Upper lobe of right lung (tissue), 1 donor: ENCODE results near the gene FGFRL1. TPM values are rescaled to one million over a fixed set of nuclear protein-coding genes. Genes with fewer than 3 reads are reported as not detected.

Source experiments
- ATAC-seq: fragments of 200-7000 bp; cut with Tn5 transposase; one replicate; pipeline ENCODE4 v1.9.1; 2020; ENCODE audit warnings: mild to moderate bottlenecking, moderate library complexity
- DNase-seq: peaks from one replicate; pipeline ENCODE4 v3.0.0-alpha.2; 2020
- H3K27ac ChIP-seq: fragments of 200-600 bp; one replicate; pipeline ENCODE4 v1.8.0; 2022
- H3K27me3 ChIP-seq: fragments of 200-600 bp; one replicate; pipeline ENCODE4 v1.8.0; 2022; ENCODE audit warnings: mild to moderate bottlenecking
- H3K36me3 ChIP-seq: fragments of 200-600 bp; one replicate; pipeline ENCODE4 v1.8.0; 2022
- H3K4me1 ChIP-seq: fragments of 200-600 bp; one replicate; pipeline ENCODE4 v1.8.0; 2022
- H3K4me3 ChIP-seq: fragments of 200-600 bp; one replicate; pipeline ENCODE4 v1.8.0; 2022; ENCODE audit warnings: mild to moderate bottlenecking
- H3K9me3 ChIP-seq: fragments of 200-600 bp; one replicate; pipeline ENCODE4 v1.8.0; 2022
- CTCF ChIP-seq: fragments of 200-600 bp; IDR thresholded peaks from one replicate; pipeline ENCODE4 v1.8.0; 2022; ENCODE audit warnings: antibody characterized with exemption
- intact Hi-C: fragments of 100-400 bp; cut with DNase I; formaldehyde crosslinking; loops from one replicate; pipeline ENCODE4 v1.11.0; 2022
- total RNA-seq: library from RNA; stranded (reverse); fragmentation: NEBNext Ultra II Directional; extraction: Animal tissue kit (Norgen Biotek cat#: 25700); gene quantifications from one replicate; pipeline ENCODE4 v1.2.1, GENCODE V29; 2021
- donor health status: DM: no; HTN: yes; CAD: no; lungs with severe emphysema.

Gene FGFRL1
- total RNA-seq, 1 donor from 2014 or later = 25.2 TPM

GRCh38 chr4:988726-989721 is 22.4 kb upstream of the FGFRL1 start:
- intact Hi-C loops = no loop called here
- no peak for ATAC-seq
- DNase-seq = no peak
- H3K9me3 ChIP-seq = no peaks in the 10 kb centered on the region
- no peaks in the 10 kb centered on the region for H3K27me3 ChIP-seq
- no peaks in the 10 kb centered on the region for H3K36me3 ChIP-seq
- no peak for TF ChIP-seq CTCF
- H3K4me3 ChIP-seq = no peak overlapping the region
- no peak overlapping the region for H3K27ac ChIP-seq
- H3K4me1 ChIP-seq = peaks cover 37% of the 10 kb centered on the region

GRCh38 chr4:989722-990471 is 21.5 kb upstream of the FGFRL1 start:
- H3K27me3 ChIP-seq = no peaks in the 10 kb centered on the region
- H3K36me3 ChIP-seq = no peaks in the 10 kb centered on the region
- no peak for TF ChIP-seq CTCF
- no peak for ATAC-seq
- intact Hi-C loops = no loop called here
- H3K27ac ChIP-seq = no peak overlapping the region
- no peak for DNase-seq
- H3K9me3 ChIP-seq = no peaks in the 10 kb centered on the region
- H3K4me1 ChIP-seq = peaks cover 37% of the 10 kb centered on the region
- no peak overlapping the region for H3K4me3 ChIP-seq

- Histone ChIP-seq H3K4me3 (no peak overlapping the region), H3K9me3 (no peaks in the 10 kb centered on the region), H3K27me3 (no peaks in the 10 kb centered on the region), H3K4me1 (peaks cover 31% of the 10 kb centered on the region), H3K36me3 (no peaks in the 10 kb centered on the region), H3K27ac (no peak overlapping the region)
- intact Hi-C loops = no loop called here
- no peak for ATAC-seq
- no peak for TF ChIP-seq CTCF
- no peak for DNase-seq
Measured at GRCh38 chr4:990746-991367, 20.6 kb upstream of the FGFRL1 start.

- H3K4me3 ChIP-seq = no peak overlapping the region
- DNase-seq = no peak
- H3K9me3 ChIP-seq = no peaks in the 10 kb centered on the region
- peaks cover 2% of the 10 kb centered on the region for H3K27me3 ChIP-seq
- no peak for TF ChIP-seq CTCF
- intact Hi-C loops = no loop called here
- no peaks in the 10 kb centered on the region for H3K36me3 ChIP-seq
- peak overlapping the region; percentile 86 for H3K27ac ChIP-seq
- H3K4me1 ChIP-seq = peaks cover 25% of the 10 kb centered on the region
- ATAC-seq = no peak
Measured at GRCh38 chr4:991451-992296, 19.8 kb upstream of the FGFRL1 start.
